ENCODE data around the gene UIMC1.
"Not testable (repeated sequence)": the region's sequence is repeated elsewhere in the genome, so short reads cannot be mapped to it uniquely, and the experiment has no call there.

The UIMC1 gene

DNA sequence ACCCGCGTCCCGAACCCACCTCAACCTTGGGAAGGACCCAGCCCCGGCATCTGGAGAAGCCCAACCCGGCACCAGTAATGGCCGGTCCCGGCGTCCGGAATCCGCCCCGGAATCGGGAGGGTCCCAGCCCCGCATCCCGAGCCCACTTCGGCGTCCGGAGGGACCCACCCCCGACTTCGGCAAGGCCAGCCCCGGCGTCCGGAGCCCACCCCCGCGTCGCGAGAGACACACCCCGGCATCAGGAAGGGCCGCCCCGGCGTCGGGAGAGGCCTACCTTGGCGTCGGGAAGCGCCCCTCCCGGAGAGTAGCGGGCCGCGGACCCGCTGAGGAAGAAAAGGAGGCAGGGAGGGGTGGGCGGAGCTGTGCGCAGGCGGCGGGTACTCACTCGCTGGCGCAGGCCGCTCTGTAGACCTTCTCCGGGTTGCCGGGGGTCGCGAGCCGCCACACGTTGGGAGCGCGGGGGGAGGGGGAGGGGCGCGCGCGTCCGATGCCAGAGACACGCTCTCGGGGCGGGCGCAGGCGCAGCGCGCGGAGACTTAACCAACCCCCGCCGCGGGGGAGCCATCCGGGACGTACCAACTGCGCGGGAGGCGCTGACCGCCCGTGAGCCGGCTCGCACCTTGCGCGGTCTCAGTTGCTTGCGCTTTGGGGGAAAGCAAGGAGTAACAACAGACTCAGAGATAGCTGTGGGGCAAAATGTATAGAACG is at the start of gene UIMC1:
Gene UIMC1 (minus strand): TSS at position 515 of the 708 bp plus-strand sequence. CDS start 24,164 bp downstream, outside the sequence.
- peak; percentile 93 for DNase-seq (ENCODE audit: low spot score)

DNA sequence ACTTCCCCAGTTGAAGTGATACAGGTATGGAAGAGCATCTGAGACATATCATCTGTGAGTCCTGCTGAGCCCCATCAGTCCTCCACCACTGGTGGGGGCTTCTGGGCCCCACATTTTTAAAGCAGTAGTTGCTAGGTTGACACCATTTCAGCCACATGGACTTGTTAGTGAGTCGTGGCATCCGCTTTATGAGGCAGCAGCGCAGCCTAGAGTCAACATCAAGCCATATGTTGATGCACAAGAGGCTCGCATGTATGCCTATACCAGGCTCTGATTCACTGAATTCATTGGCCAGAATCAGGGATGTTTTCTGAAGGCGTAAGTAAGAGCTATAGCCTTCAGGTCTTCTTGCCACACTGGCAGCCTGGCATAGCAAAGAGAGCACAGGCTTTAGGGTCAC is 42.7 kb upstream of the UIMC1 start:
- DNase-seq (ENCODE audit: low spot score), result no peak

DNA sequence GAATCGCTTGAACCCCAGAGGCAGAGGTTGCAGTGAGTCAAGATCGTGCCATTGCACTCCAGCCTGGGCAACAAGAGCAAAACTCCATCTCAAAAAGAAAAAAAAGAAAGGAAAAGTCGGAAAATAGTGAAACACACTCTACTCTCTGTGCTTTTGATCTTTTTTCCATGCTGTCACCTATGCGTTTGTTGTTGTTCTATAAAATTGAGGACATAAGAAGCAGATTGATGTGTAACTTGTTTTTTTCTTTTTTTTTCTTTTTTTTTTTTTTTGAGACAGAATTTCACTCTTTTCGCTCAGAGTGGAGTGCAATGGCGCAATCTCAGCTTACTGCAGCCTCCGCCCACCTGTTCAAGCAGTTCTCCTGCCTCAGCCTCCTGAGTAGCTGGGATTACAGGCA is 42.0 kb upstream of the UIMC1 start:
- not testable (repeated sequence) for DNase-seq (ENCODE audit: low spot score)

DNA sequence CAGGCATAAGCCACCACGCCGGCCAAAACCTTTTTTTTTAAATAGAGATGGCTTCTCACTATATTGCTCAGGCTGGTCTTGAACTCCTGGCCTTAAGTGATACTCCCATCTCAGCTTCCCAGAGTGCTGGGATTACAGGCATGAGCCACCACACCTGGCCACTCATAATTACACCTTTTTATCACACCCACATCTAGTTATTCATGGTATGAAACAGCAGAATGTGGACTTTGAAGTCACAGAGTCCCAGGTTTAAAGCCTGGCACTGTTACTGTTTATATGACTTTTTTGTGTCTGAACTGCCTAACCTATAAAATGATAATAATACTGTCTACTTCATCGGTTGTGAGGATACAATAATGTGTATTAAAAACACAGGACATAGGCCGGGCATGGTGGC is 39.1 kb upstream of the UIMC1 start:
- no peak for DNase-seq (ENCODE audit: low spot score)

DNA sequence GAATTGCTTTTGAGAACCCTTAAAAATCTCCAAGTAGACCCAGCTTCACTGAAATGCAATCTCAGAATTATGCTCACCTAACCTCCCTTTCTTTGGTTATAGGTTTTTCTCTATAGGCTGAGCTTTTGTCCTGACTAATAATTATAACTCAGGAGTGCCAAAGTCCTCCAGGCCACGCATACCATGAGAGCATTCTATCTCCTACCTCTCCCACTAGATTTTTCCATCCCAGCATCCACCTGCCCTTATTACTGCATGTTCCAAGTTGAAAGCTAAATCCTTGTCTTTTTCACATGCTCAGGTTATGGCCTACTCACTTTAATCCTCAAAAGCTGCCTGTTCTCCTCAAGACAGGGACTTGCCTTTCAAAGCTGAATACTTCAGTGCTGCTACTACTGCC is 38.1 kb upstream of the UIMC1 start:
- DNase-seq (ENCODE audit: low spot score), result no peak

DNA sequence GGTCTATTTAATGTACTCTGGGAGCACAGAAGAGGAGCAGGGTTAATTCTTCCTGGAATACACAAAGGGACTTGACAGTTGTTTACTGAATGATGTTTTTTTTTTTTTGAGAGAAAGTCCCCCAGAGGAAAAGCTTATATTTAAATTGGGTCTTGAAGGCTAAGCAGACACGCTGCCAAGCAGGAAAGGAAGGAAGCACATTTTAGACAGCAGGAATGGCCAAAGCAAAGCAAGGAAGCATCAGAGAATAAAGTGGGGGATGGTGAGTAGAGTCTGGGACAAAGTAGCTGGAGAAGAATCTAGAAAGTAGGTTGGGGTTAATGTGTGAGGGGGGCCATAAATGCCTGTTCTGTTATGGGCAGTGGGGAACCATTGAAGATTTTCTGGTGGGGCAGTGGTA is 37.4 kb upstream of the UIMC1 start:
- DNase-seq (ENCODE audit: low spot score), result no peak

DNA sequence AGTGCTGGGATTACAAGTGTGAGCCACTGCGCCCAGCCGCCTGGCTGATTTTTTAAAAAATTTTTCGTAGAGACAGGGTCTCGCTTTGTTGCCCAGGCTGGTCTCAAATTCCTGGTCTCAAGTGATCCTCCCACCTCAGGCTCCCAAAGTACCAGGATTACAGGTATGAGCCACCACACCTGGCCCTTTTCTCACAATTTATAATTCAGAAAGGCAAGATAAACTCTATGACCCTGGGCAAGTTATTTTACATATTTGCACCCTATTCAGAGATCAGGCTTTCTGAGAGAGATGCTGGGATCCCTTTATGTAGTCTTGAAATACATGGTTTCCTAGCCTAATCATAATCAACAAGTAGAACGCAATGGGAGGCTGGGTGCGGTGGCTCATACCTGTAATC is 36.5 kb upstream of the UIMC1 start:
- no peak for DNase-seq (ENCODE audit: low spot score)

DNA sequence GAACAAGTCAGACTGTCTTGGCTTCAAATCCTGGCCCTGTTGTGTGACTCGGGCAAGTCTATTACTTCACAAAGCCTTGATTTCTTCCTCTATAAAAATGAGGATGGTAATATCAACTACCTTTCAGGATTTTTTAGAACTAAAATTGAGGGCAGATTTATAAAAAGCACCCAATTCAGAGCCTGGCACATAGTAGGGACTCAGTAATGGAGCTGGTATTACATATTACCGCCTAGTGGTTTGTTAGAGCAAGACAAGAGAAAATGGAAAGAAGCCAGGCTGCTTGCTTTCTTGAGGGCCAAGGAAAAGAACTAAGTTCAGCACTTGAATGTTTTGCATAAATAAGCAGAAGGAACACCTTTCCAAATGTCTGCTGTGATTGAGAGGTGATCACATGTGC is 35.4 kb upstream of the UIMC1 start:
- DNase-seq (ENCODE audit: low spot score), result no peak

DNA sequence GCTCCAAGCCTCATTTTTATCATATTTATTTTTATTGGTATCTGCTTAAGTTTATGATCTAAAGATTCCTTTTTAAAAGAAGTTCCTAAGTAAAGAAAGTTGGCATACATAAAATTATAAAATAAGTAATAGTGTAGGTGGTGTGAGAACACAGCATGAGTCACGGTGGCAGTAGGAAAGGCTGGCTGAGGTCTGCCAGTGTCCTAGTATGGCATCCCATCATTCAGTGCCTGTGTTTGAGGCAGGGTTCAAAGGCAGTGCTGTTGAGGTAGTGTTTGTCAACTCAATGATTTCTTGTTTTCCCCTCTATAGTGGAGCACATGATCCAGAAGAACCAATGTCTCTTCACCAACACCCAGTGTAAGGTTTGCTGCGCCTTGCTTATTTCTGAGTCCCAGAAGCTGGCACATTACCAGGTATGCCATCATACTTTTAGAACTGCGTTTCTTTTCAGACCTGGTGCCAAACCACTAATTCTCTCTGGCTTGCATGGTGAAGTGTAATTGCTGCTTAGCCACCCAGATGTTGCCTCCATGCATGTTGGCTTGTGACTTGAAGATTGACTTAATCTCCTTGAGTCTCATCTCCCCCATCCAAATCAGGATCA is 34.3 kb upstream of the UIMC1 start:
- DNase-seq (ENCODE audit: low spot score), result no peak

DNA sequence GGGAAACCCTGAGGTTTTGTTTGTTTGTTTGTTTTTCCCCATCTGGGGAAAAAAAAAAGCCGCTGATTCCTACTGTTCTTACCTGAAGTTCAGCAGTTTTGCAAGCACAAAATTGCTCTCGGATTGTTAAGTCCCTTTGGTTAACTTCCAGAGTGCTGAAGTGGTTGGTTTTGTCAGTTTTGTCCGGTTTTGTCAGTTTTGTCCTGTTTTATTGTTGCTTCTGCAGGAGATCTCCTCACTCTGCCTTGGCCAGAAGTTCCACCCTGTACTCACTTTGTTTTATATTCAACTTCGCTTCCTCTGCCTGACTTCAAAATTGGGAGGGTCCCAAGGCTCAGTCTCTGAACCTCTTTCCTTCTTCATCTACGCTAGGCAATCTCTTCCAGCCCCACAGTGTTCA is 30.3 kb upstream of the UIMC1 start:
- DNase-seq (ENCODE audit: low spot score), result no peak

DNA sequence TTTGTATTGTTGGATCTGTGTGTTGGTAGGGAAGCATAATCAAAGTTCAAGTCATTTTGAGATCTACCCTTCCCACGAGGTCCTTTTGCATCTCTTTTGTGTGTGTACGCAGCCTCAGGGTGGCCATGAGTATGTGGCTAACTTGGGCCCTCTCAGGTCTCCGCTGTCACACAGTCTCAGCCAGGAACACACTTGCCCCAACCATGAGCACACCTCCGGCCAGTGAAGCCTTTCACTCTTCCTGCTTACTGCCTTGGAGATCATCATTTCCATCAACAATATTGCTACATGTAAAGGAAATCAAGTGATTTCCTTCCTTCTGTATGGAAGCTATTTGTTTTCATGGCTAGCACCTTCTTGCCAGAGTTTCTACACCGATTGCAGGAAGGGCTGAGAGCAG is 29.9 kb upstream of the UIMC1 start:
- no peak for DNase-seq (ENCODE audit: low spot score)

DNA sequence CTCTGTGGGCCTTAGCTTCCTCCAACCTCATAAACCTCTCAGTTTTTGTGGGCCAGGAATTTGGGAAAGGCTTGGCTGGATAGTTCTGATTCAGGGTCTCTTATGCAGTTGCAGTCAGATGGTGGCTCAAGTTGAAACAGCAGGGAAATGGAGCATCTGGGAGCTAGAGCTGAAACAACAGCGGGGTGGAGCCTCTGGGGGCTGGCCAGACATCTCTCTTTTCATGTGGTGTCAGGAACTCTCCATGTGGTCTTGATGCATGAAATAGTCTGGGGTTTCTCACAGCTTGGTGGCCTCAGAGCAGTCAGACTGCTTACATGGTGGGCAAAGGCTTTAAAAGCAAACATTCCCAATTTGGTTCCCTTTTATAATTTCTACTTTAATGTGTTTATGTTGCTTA is 29.4 kb upstream of the UIMC1 start:
- no peak for DNase-seq (ENCODE audit: low spot score)

DNA sequence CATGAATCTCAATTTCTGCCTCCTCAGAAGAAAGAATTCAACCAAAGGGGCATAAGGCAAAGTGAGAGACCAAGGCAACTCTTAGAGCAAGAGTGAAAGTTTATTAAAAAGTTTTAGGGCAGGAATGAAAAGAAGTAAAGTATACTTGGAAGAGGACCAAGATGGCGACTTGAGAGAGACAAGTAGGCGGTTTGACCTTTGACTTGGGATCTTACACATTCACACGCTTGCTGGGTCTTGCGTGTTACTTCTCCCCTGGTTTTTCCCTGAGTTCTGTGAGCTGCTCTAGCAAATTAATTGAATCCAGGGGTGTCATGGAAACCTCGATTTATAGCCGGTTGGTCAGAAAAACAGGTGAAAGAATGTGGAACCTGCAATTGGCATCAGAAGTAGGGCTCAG is 22.9 kb upstream of the UIMC1 start:
- DNase-seq (ENCODE audit: low spot score), result no peak

DNA sequence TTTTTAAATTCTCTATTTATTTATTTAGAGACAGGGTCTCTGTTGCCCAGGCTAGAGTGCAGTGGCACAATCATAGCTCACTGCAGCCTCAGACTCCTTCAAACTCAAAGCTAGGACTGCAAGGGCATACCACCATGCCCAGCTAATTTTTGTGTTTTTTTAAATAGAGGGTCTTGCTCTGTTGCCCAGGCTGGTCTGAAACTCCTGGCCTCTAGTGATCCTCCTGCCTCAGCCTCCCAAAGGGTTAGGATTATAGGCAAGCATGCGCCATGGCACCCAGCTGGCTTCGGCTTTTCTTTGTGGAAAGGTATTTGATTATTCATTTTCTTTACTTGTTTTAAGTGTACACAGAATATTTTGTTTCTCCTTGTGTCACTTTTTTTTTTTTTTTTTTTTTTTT is 21.1 kb upstream of the UIMC1 start:
- no peak for DNase-seq (ENCODE audit: low spot score)

DNA sequence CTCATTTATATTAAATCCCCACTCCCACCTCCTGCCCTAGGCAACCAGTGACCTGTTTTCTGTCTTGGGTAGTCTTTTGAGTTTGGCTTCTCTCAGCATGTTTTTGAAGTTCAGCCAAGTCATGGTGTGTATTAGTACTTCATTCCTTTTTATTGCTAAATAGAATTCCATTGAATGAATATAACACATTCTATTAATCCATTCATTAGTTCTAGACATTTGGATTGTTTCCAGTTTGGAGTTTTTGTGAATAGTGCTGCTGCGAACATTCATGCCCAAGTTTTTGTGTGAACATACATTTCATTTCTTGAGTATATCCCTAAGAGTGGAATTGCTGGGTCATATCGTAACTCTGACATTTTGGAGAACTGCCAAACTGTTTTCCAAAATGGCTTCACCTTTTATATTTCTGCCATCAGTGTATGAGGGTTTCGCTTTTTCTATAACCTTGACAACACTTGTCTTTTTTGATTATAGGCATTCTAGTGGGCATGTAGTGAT is 18.6 kb upstream of the UIMC1 start:
- no peak for DNase-seq (ENCODE audit: low spot score)

DNA sequence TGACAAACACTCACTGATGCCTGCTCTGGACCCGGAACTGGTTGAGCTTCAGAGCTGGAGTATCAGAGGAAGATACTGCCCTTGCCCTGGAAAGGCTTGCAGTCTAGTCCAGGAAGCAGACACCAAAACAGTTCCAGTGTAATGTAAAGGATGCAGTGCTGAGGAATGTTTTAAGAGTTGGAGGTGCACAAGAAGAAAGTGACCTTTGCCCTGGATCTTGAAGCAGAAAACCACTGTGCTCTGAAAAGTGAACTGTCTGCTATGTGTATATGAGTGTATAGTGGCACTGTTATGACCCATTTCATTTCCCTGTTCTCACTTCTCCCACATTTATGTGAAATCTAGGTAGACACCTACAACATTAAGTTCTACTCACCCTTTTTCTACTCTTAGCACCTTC is 18.0 kb upstream of the UIMC1 start:
- no peak for DNase-seq (ENCODE audit: low spot score)

DNA sequence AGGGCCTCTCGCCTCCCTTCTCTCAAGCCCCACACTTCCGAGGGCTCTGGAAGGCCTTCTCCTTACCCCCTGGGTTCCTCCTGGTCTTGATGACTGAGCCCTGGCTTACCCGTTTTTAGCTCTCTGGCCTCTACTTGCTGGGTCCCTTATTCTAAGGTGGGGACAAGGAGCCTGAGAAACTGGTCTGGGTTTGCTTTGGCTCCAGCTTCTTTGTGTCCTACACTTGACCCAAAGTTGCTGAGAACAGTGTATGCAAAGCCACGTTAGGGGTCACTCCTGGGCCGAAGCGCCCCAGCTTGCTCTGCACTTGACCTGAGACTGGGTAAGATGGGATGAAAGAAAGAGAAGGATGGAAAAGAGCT is 16.7 kb upstream of the UIMC1 start:
- no peak for DNase-seq (ENCODE audit: low spot score)

DNA sequence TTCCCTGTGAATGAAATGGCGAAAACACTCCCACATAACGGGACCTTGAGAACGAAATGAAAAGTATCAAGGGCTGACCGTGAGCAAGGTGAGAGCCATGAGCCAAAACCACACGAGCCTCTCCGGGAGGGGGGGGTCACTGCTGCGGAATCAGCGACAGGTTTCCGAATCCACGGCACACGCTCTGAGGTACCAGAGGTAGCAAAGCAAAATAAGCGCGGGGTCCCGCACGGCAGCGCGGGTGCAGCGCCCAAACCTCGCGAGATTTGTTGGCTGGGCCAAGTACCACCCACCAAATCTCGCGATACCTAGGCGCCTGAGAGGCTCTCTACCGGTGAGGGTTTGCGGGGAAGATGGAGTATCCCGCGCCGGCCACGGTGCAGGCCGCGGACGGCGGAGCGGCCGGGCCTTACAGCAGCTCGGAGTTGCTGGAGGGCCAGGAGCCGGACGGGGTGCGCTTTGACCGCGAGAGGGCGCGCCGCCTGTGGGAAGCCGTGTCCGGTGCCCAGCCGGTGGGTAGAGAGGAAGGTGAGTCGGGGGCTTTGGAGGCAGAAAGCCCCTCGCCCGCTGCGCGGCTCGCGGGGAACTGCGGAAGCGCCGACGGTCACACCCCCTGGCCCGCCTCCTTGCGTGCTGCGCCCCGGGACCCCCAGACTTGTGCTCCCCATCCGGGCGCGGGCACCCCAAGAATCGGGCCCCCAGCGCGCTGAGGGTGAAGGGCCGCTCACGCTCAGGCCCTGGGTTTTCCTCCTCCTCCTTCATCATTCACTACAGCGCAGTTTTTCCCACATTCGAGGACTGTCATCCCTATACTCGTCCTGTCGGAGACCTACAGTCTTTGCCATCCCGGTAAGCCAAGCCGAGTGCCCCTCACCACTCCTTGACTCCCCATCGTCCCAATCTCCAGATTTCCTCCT is 16.1 kb upstream of the UIMC1 start, which contains the start of gene ZNF346:
Gene ZNF346 (plus strand): TSS at position 311 of the 917 bp plus-strand sequence. CDS start 43 bp downstream, at position 354.
- DNase-seq (ENCODE audit: low spot score), result peak; percentile 92

DNA sequence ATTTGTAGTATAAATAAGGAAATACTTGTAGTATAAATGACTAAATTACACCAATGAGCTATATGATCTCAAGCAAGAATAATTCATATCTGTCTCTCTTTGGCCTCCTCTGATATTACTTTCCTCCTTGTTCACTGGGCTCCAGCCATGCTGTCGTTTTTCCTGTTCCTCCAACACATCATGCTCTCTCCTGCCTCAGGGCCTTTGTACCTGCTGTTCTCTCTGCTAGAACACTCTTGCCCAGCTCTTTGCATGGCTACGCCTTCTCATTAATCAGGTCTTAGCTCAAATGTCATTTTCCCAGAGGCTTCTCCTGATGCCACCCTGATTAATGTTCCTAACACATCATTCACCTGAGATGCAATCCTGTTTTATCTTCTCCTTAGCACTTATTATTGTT is 13.5 kb upstream of the UIMC1 start:
- DNase-seq (ENCODE audit: low spot score), result no peak

DNA sequence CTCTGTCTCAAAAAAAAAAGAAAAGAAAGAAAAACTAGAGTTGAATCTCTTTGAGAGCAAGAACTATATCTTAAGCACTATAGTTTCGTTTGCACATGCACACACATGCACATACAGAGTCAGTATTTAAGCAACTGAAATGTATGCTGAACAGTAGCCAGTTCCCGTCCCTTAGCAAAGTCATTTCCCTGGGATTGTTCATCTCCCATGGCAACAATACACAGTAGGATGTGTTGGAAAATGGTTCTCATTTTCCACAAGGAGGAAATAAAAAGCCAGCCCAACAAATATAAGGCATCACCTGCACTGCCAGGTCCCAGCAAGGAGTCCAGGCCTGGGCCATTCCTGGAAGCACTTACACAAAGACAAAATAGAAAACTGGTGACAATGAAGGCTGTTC is 11.8 kb upstream of the UIMC1 start:
- DNase-seq (ENCODE audit: low spot score), result no peak

DNA sequence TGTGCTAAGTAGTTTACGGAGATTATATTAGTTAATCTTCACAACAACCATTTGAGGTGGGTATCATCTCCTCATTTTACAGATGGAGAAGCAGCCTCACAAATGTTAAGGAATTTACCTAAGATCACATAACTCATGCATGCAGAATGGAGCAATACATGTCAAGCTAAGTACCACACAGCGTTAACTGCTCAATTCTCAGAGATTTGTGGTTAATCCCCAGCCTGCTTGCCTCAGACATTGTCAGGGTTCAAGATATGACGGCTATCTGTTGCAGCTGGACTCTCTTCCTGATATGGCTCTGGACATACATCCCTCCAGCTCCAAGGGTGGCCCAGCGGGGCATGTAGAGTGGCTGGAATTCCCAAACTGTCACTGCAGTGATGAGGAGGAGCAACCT is 8.6 kb upstream of the UIMC1 start:
- no peak for DNase-seq (ENCODE audit: low spot score)

DNA sequence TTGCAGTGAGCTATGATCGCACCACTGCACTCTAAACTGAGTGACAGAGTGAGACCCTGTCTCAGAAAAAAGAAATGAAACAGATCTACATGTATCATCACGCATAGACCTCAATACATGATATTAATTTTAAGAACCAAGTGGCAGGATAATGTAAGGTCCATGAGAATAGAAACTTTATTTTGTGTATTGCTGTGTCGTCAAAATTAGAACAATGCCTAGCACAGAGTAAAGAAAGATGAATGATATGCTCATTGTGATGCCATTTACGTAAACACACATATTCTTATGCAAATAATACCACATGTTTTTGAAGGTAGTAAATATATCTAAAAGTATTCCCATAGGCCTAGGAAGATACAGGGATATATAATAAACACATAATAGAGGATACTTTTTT is 3.6 kb upstream of the UIMC1 start:
- no peak for DNase-seq (ENCODE audit: low spot score)

DNA sequence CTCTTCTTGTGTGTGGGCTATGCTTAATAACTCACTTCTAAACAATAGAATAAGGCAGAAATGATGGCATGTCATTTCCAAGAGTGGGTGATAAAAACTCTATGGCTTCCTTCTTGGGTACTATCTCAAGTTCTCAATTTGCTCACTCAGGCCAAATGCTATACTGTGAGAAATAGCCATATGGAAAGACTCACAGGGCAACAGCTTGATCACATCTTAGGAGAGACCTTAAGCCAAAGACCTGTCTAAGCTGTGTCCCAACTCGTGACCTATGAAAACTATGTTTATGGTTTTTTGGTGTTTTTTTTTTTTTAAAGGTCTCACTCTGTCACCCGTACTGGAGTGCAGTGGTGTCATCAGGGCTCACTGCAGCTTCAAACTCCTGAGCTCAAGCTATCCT is 2.1 kb upstream of the UIMC1 start:
- no peak for DNase-seq (ENCODE audit: low spot score)

Data from CD4-positive, alpha-beta T cell treated with Interleukin-15 for 4 hours (primary cell).